BJ (cell line): ENCODE results near the gene NOS1AP. TPM values are rescaled to one million over a fixed set of nuclear protein-coding genes. Genes with fewer than 3 reads are reported as not detected.

Source experiments
- CTCF ChIA-PET: fragments of 350-600 bp; formaldehyde crosslinking; extraction: SDS; loops from one replicate; lab custom pipeline; 2021; ENCODE audit warnings: antibody characterized with exemption, inconsistent platforms; lab: Yijun Ruan, JAX
- POLR2A ChIA-PET: fragments of 300-600 bp; sonication (Branson Sonifier 250); formaldehyde crosslinking; extraction: SDS; loops from one replicate; lab custom pipeline; 2021; ENCODE audit warnings: antibody characterized with exemption; lab: Charles Lee
- DNase-seq: peaks from one replicate; pipeline ENCODE4 v3.0.0-alpha.2; 2011; ENCODE audit warnings: low read depth
- H3K27me3 ChIP-seq: 2 replicates; pipeline ENCODE4 v1.6.0; 2011; ENCODE audit warnings: low read length; ENCODE audit not compliant: control insufficient read depth, insufficient read depth
- H3K36me3 ChIP-seq: 2 replicates; pipeline ENCODE4 v1.5.1; 2011; ENCODE audit warnings: low read length; ENCODE audit not compliant: control insufficient read depth, insufficient read depth
- H3K4me3 ChIP-seq: 2 replicates; pipeline ENCODE4 v1.5.1; 2011; ENCODE audit warnings: low read depth, mild to moderate bottlenecking, control low read depth, low read length
- polyA plus RNA-seq: library from polyadenylated mRNA; depleted of rRNA; stranded (reverse); fragments of >200 nt; gene quantifications from 2 replicates; pipeline ENCODE4 v1.2.3, GENCODE V29; 2011
- TF ChIP-seq, protein P1 (sequence below): IDR thresholded peaks from 2 replicates; pipeline ENCODE4 v1.5.1; 2011; ENCODE audit warnings: low read depth, mild to moderate bottlenecking, control low read depth, inconsistent platforms, low read length, moderate library complexity; ENCODE audit not compliant: insufficient read depth

NOS1AP gene
- polyA plus RNA-seq, 1 experiment = 0.50 TPM

DNA sequence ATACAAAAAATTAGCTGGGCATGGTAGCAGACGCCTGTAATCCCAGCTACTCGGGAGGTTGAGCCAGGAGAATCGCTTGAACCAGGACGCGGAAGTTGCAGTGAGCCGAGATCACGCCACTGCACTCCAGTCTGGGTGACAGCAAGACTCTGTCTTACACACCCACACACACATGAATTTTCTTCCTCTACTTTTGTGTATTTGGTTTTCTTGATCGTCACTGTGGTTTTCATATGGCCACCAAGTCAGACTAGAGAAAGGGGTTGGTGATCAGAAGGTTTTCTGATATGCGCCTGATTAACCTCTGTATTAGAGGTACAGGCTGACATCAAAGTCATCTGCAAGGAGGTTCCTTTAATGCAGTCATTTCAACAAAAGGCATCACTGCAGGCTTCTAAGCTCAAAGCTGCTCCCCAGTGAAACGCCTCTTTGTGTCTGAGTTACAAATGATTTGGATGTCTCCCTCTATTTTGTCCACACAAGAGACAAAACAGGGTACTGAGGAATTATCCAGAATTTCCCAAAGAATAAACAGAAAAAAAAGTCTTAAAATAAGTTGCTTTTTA lies 331.4 kb downstream of the NOS1AP start:
- TF ChIP-seq, protein P1, sequence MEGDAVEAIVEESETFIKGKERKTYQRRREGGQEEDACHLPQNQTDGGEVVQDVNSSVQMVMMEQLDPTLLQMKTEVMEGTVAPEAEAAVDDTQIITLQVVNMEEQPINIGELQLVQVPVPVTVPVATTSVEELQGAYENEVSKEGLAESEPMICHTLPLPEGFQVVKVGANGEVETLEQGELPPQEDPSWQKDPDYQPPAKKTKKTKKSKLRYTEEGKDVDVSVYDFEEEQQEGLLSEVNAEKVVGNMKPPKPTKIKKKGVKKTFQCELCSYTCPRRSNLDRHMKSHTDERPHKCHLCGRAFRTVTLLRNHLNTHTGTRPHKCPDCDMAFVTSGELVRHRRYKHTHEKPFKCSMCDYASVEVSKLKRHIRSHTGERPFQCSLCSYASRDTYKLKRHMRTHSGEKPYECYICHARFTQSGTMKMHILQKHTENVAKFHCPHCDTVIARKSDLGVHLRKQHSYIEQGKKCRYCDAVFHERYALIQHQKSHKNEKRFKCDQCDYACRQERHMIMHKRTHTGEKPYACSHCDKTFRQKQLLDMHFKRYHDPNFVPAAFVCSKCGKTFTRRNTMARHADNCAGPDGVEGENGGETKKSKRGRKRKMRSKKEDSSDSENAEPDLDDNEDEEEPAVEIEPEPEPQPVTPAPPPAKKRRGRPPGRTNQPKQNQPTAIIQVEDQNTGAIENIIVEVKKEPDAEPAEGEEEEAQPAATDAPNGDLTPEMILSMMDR = no peak
- H3K4me3 ChIP-seq = no peak overlapping the region
- DNase-seq = no peak
- H3K36me3 ChIP-seq = no peaks in the 10 kb centered on the region
- ChIA-PET POLR2A (no interaction called here), CTCF (interaction anchor here (1.6 kb wide), 1 partner anchor 9 kb away, joined by 9 read pairs; no protein-coding TSS in a partner anchor)
- peaks cover 7% of the 10 kb centered on the region for H3K27me3 ChIP-seq

DNA sequence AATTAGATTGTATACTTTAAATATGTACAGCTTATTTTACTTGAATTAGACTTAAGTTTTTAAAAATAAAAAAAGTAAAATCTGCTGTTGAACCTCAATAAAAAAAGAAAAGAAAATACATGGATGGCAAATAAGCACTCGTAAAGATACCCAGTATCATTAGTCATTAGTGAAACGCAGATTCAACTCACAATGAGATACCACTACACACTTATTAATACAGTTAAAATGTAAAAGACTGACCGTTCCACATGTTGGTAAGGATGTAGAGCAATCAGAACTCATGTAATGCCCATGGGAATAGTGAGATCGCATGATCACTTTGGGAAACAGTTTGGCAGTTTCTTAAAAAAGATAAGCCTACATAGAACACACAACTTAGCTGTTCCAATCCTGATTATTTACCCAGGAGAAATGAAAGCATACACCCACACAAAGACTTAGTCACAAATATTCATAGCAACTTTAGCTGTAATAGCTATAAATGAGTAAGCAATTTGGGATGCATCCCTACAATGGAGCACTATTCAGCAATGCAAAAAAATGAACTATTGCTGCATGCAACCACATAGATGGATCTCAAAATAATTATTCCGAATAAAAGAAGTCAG lies 335.2 kb downstream of the NOS1AP start:
- H3K36me3 ChIP-seq = no peaks in the 10 kb centered on the region
- ChIA-PET POLR2A (no interaction called here), CTCF (interaction anchor here (0.6 to 2.0 kb wide), 2 partner anchors 12 to 13 kb away, joined by 3 to 5 read pairs; no protein-coding TSS in a partner anchor)

DNA sequence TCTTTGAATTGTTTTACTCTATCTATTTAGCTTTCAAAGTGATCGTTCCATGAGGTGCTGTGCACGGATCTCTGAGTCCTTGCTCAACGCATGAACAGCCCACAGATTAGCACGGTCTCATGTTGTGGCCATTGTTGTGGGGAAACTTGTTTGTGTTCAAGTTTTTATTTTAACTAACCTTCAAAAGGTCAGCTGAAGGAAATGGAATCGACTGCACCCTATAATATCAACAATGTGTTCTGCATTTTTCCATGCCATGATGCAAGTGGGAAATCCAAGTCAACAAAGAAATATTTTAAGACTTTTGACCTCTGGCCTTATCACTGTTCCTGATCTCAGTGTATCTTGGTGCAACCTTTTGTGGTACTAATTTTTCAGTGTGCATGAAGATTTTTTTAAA lies 336.3 kb downstream of the NOS1AP start:
- CTCF ChIA-PET = interaction anchor here (1.1 to 2.0 kb wide), 2 partner anchors 10 to 14 kb away, joined by 3 to 5 read pairs; no protein-coding TSS in a partner anchor
- no peak for DNase-seq

More for the DNA sequence above, 335.2 kb downstream of the NOS1AP start:
- no peaks in the 10 kb centered on the region for H3K27me3 ChIP-seq
- no peak overlapping the region for H3K4me3 ChIP-seq
- peak; percentile 44 for DNase-seq
- TF ChIP-seq, protein P1 = no peak

DNA sequence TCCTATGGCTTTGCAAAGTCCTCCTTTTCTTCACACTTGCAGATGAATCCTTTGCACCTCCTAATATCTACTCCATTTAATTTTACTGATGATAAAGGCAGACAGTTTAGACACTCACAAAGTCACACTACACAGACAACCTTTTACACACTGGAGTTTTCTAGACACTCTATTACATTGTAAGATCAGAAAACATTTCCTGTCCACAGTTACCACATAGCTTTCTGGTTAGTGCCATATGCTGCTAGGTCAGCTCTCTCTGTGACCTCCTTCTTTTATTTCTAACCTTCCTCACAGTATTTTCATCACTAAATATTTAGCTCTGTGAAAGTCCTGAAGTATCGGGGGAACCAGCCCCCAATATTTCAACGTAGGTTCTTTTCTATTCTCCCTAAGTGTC lies 337.3 kb downstream of the NOS1AP start:
- ChIA-PET POLR2A (no interaction called here), CTCF (interaction anchor here (0.6 to 1.4 kb wide), 3 partner anchors 9 to 106 kb away, joined by 3 to 6 read pairs (median 3); no protein-coding TSS in a partner anchor)
- H3K27me3 ChIP-seq = no peaks in the 10 kb centered on the region
- H3K4me3 ChIP-seq = no peak overlapping the region
- no peaks in the 10 kb centered on the region for H3K36me3 ChIP-seq
- TF ChIP-seq, protein P1 = no peak
- no peak for DNase-seq

More for the DNA sequence above, 336.3 kb downstream of the NOS1AP start:
- no peaks in the 10 kb centered on the region for H3K27me3 ChIP-seq
- POLR2A ChIA-PET = no interaction called here
- TF ChIP-seq, protein P1 = no peak
- no peaks in the 10 kb centered on the region for H3K36me3 ChIP-seq
- no peak overlapping the region for H3K4me3 ChIP-seq

DNA sequence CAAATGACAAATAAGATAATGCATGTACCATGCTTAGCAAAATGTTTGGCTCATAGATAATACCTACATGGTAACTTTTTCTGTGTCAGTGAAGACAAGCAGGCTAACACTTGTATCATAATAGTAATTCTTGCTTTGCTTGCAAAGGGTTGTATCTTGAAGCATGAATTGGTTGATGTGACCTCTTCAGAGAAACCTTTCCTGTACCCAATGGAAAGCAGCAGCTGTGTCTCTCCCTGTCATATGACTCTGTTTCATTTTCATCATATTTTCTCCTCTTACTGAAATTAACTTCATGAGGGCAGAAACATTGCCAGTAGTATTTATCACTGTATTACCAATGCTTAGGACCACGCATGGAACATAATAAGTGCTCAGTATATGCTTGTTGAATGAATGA lies 338.0 kb downstream of the NOS1AP start:
- POLR2A ChIA-PET = no interaction called here
- CTCF ChIA-PET = interaction anchor here (0.7 to 1.4 kb wide), 2 partner anchors 16 to 60 kb away, joined by 3 to 6 read pairs; no protein-coding TSS in a partner anchor
- no peak for DNase-seq
- Histone ChIP-seq H3K4me3 (no peak overlapping the region), H3K27me3 (no peaks in the 10 kb centered on the region), H3K36me3 (no peaks in the 10 kb centered on the region)
- TF ChIP-seq, protein P1 = no peak
